Activated gamma-delta T cell (primary cell): Measurements from ENCODE around the gene DUS3L.

Experiments used
- DNase-seq: peaks from one replicate; lab custom pipeline; 2025; lab: John Stamatoyannopoulos, UW
- total RNA-seq, 2 donors: gene quantifications; one replicate each; lab custom pipeline; 2026; lab: John Stamatoyannopoulos, UW

The DUS3L gene
- total RNA-seq: 31.9 to 34.5 reads per million in 2 donors

GRCh38 chr19:5790559-5791520 is at the start of gene DUS3L:
TSS of gene DUS3L (minus strand) at chr19:5791163. CDS start at chr19:5791141, 22 bp downstream.
- peak; percentile 90 for DNase-seq

GRCh38 chr19:5839065-5840017 is 48.4 kb upstream of the DUS3L start, which contains the start of gene FUT6:
TSS of gene FUT6 (minus strand) at chr19:5839702. CDS start at chr19:5832567, 7,135 bp downstream.
- DNase-seq: no peak

- no peak for DNase-seq
Measured at GRCh38 chr19:5838353-5839064, 47.5 kb upstream of the DUS3L start.

GRCh38 chr19:5837761-5838352 is 46.9 kb upstream of the DUS3L start:
- DNase-seq: no peak

- no peak for DNase-seq
Measured at GRCh38 chr19:5832527-5833216, 41.7 kb upstream of the DUS3L start.

- DNase-seq: no peak
Measured at GRCh38 chr19:5832061-5832460, 41.1 kb upstream of the DUS3L start.

GRCh38 chr19:5831159-5831558 is 40.2 kb upstream of the DUS3L start:
- DNase-seq: no peak

- DNase-seq: no peak
Measured at GRCh38 chr19:5829567-5830310, 38.8 kb upstream of the DUS3L start.

GRCh38 chr19:5828661-5829566 is 38.0 kb upstream of the DUS3L start:
- DNase-seq: no peak

- DNase-seq: peak; percentile 88
Measured at GRCh38 chr19:5827891-5828660, 37.1 kb upstream of the DUS3L start.

- DNase-seq: no peak
Measured at GRCh38 chr19:5827342-5827890, 36.5 kb upstream of the DUS3L start.

- DNase-seq: no peak
Measured at GRCh38 chr19:5826531-5827341, 35.8 kb upstream of the DUS3L start.

- DNase-seq: no peak
Measured at GRCh38 chr19:5825178-5825577, 34.2 kb upstream of the DUS3L start.

- no peak for DNase-seq
Measured at GRCh38 chr19:5824751-5825150, 33.8 kb upstream of the DUS3L start.

- DNase-seq: no peak
Measured at GRCh38 chr19:5823579-5824281, 32.8 kb upstream of the DUS3L start.

- no peak for DNase-seq
Measured at GRCh38 chr19:5822181-5822844, 31.4 kb upstream of the DUS3L start.
